WTC11 (cell line): ENCODE data around the gene CLEC18A. TPM values are rescaled to one million over a fixed set of nuclear protein-coding genes. Genes with fewer than 3 reads are reported as not detected.

Experiments
- ATAC-seq: fragments of 200-7000 bp; cut with Tn5 transposase; 2 replicates; pipeline ENCODE4 v1.10.0; 2021; ENCODE audit warnings: mild to moderate bottlenecking, moderate library complexity
- CTCF ChIA-PET: fragments of 300-600 bp; sonication (Branson Sonifier 250); formaldehyde crosslinking; loops from one replicate; lab custom pipeline; 2021; ENCODE audit warnings: antibody characterized with exemption; lab: Charles Lee
- POLR2A ChIA-PET: fragments of 350-600 bp; sonication (Branson Sonifier 250); formaldehyde crosslinking; loops from one replicate; lab custom pipeline; 2021; ENCODE audit warnings: antibody characterized with exemption; lab: Charles Lee
- DNase-seq: peaks from one replicate; pipeline ENCODE4 v3.0.0; 2021; ENCODE audit warnings: low spot score
- H3K27ac Mint-ChIP-seq: 2 replicates; pipeline ENCODE4 v1.8.0; 2021; ENCODE audit warnings: mixed read lengths
- H3K27me3 Mint-ChIP-seq: 2 replicates; pipeline ENCODE4 v1.8.0; 2021; ENCODE audit warnings: low read depth, mild to moderate bottlenecking, moderate library complexity, mixed read lengths
- H3K36me3 Mint-ChIP-seq: 2 replicates; pipeline ENCODE4 v1.8.0; 2021; ENCODE audit warnings: mixed read lengths
- H3K4me1 Mint-ChIP-seq: 2 replicates; pipeline ENCODE4 v1.8.0; 2022; ENCODE audit warnings: mixed read lengths
- H3K4me3 Mint-ChIP-seq: 2 replicates; pipeline ENCODE4 v1.8.0; 2021; ENCODE audit warnings: mild to moderate bottlenecking, moderate library complexity, mixed read lengths
- H3K9me3 Mint-ChIP-seq: 2 replicates; pipeline ENCODE4 v1.8.0; 2021; ENCODE audit warnings: mixed read lengths
- ATF2 ChIP-seq: sonication (generic); formaldehyde crosslinking; IDR thresholded peaks from 2 replicates; pipeline ENCODE4 v1.8.1; 2022; ENCODE audit warnings: low read depth, missing genetic modification reagents, borderline replicate concordance
- ATF6 ChIP-seq: sonication (generic); formaldehyde crosslinking; IDR thresholded peaks from 2 replicates; pipeline ENCODE4 v1.8.1; 2023; ENCODE audit warnings: mild to moderate bottlenecking, missing genetic modification reagents
- CREB1 ChIP-seq: sonication (generic); formaldehyde crosslinking; IDR thresholded peaks from 2 replicates; pipeline ENCODE4 v1.8.0; 2023; ENCODE audit warnings: mild to moderate bottlenecking, missing genetic modification reagents
- CTCF ChIP-seq: fragments of 200-600 bp; IDR thresholded peaks from 2 replicates; pipeline ENCODE4 v1.8.0; 2022; ENCODE audit warnings: antibody characterized with exemption
- FOXJ3 ChIP-seq: sonication (generic); formaldehyde crosslinking; IDR thresholded peaks from 2 replicates; pipeline ENCODE4 v1.9.0; 2021; ENCODE audit warnings: missing genetic modification reagents, mild to moderate bottlenecking, borderline replicate concordance
- JUN ChIP-seq: sonication (generic); formaldehyde crosslinking; IDR thresholded peaks from 2 replicates; pipeline ENCODE4 v1.8.0; 2023; ENCODE audit warnings: mild to moderate bottlenecking, missing genetic modification reagents
- MXD4 ChIP-seq: fragments of 250-450 bp; sonication (Bioruptor Pico); IDR thresholded peaks from 2 replicates; pipeline ENCODE4 v1.8.0; 2021; ENCODE audit warnings: mild to moderate bottlenecking, moderate library complexity, borderline replicate concordance
- NFE2L1 ChIP-seq: sonication (generic); formaldehyde crosslinking; IDR thresholded peaks from 2 replicates; pipeline ENCODE4 v1.8.1; 2023; ENCODE audit warnings: missing genetic modification reagents
- OVOL2 ChIP-seq: fragments of 250-450 bp; sonication (Bioruptor Pico); IDR thresholded peaks from 2 replicates; pipeline ENCODE4 v1.9.0; 2021; ENCODE audit warnings: mild to moderate bottlenecking, borderline replicate concordance
- PRDM15 ChIP-seq: sonication (generic); formaldehyde crosslinking; IDR thresholded peaks from 2 replicates; pipeline ENCODE4 v1.8.0; 2022; ENCODE audit warnings: missing genetic modification reagents
- SMAD3 ChIP-seq: sonication (generic); formaldehyde crosslinking; IDR thresholded peaks from 2 replicates; pipeline ENCODE4 v1.8.0; 2022; ENCODE audit warnings: missing genetic modification reagents, mild to moderate bottlenecking, borderline replicate concordance
- TEAD4 ChIP-seq: sonication (generic); formaldehyde crosslinking; IDR thresholded peaks from 2 replicates; pipeline ENCODE4 v1.8.0; 2022; ENCODE audit warnings: mild to moderate bottlenecking, missing genetic modification reagents
- ZBTB21 ChIP-seq: sonication (generic); formaldehyde crosslinking; IDR thresholded peaks from 2 replicates; pipeline ENCODE4 v1.8.1; 2023; ENCODE audit warnings: mild to moderate bottlenecking, missing genetic modification reagents, borderline replicate concordance
- ZNF121 ChIP-seq: sonication (generic); formaldehyde crosslinking; IDR thresholded peaks from 2 replicates; pipeline ENCODE4 v1.8.0; 2023; ENCODE audit warnings: missing genetic modification reagents
- total RNA-seq: library from RNA; stranded (reverse); gene quantifications from 3 replicates; pipeline ENCODE4 v1.2.3, GENCODE V29; 2021

The CLEC18A gene
- total RNA-seq, 1 experiment from 2014 or later, result 0.26 TPM

- H3K4me3 Mint-ChIP-seq, result no peak overlapping the region
- no peak overlapping the region for H3K27ac Mint-ChIP-seq
- peaks cover 12% of the 10 kb centered on the region for H3K9me3 Mint-ChIP-seq
- H3K27me3 Mint-ChIP-seq, result no peaks in the 10 kb centered on the region
- ATAC-seq (no peak), DNase-seq (no peak)
- no peak for TF ChIP-seq SMAD3 (CRISPR knock-in tag)
- no peak for TF ChIP-seq FOXJ3 (CRISPR knock-in tag)
- TF ChIP-seq ZBTB21 (CRISPR knock-in tag), result no peak
- no peak for TF ChIP-seq TEAD4
- TF ChIP-seq OVOL2 (CRISPR knock-in tag), result no peak
- no peak for TF ChIP-seq ZNF121 (CRISPR knock-in tag)
- CTCF ChIA-PET, result interaction anchor here (1.0 to 2.8 kb wide), 2 partner anchors 23 to 49 kb away, joined by 3 to 9 read pairs; no protein-coding TSS in a partner anchor
- POLR2A ChIA-PET, result no interaction called here
- peaks cover 11% of the 10 kb centered on the region for H3K4me1 Mint-ChIP-seq
- H3K36me3 Mint-ChIP-seq, result peaks cover 22% of the 10 kb centered on the region
Observed at GRCh38 chr16:69906838-69907401, 44.2 kb upstream of the CLEC18A start.

GRCh38 chr16:69909043-69909442 lies 42.1 kb upstream of the CLEC18A start:
- CTCF ChIA-PET, result interaction anchor here (2.8 kb wide), 1 partner anchor 21 kb away, joined by 9 read pairs; no protein-coding TSS in a partner anchor
- Mint-ChIP-seq H3K4me3 (no peak overlapping the region), H3K4me1 (peaks cover 10% of the 10 kb centered on the region), H3K27me3 (no peaks in the 10 kb centered on the region), H3K36me3 (peaks cover 22% of the 10 kb centered on the region), H3K27ac (no peak overlapping the region), H3K9me3 (peaks cover 10% of the 10 kb centered on the region)
- no peak for DNase-seq
- POLR2A ChIA-PET, result no interaction called here
- no peak for ATAC-seq
- TF ChIP-seq PRDM15 (no peak), NFE2L1 (CRISPR knock-in tag) (no peak), JUN (CRISPR knock-in tag) (no peak), ATF2 (no peak), ATF6 (CRISPR knock-in tag) (no peak), CTCF (no peak), CREB1 (CRISPR knock-in tag) (no peak), MXD4 (CRISPR knock-in tag) (no peak)
